ENCODE data around the gene SPOUT1.

- TF ChIP-seq CTCF (conservative IDR thresholded peaks at IDR 0.05; ENCODE audit: low read length), result no peak
- TF ChIP-seq EZH2phosphoT487 (IDR thresholded peaks at IDR 0.05; ENCODE audit: borderline replicate concordance, low read depth, low read length), result no peak
Observed at GRCh38 chr9:128822407-128823042, 7.1 kb downstream of the SPOUT1 start.

Measured in OCI-LY7 (cell line).